Left hindlimb (tissue), 1 donor: Measurements from ENCODE around the gene USP17L19.
"Not testable (repeated sequence)": the region's sequence is repeated elsewhere in the genome, so short reads cannot be mapped to it uniquely, and the experiment has no call there.

Experiments used
- DNase-seq: peaks from one replicate; pipeline ENCODE4 v3.0.0-alpha.2; 2018

The USP17L19 gene, protein sequence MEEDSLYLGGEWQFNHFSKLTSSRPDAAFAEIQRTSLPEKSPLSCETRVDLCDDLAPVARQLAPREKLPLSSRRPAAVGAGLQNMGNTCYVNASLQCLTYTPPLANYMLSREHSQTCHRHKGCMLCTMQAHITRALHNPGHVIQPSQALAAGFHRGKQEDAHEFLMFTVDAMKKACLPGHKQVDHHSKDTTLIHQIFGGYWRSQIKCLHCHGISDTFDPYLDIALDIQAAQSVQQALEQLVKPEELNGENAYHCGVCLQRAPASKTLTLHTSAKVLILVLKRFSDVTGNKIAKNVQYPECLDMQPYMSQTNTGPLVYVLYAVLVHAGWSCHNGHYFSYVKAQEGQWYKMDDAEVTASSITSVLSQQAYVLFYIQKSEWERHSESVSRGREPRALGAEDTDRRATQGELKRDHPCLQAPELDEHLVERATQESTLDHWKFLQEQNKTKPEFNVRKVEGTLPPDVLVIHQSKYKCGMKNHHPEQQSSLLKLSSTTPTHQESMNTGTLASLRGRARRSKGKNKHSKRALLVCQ

DNA sequence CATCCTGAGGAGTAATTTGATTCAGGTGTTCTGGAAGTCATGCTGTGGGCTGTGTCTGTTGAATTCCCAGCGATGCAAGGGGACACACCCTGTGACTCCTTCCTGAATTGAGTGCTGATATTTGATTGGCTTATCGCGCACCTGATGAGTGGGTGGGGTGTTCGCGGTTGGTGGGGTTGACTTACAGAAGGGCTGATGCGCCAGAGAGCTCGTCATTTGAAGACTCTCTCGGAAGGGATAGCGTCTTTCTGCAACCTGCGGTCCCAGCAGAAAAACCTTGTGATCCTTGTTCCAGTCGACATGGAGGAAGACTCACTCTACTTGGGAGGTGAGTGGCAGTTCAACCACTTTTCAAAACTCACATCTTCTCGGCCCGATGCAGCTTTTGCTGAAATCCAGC lies at the start of gene USP17L19:
Gene USP17L19, plus strand, starts transcription at position 301 of the 400 bp plus-strand sequence. Its CDS starts 0 bp downstream, at position 301.
- DNase-seq, result not testable (repeated sequence)

DNA sequence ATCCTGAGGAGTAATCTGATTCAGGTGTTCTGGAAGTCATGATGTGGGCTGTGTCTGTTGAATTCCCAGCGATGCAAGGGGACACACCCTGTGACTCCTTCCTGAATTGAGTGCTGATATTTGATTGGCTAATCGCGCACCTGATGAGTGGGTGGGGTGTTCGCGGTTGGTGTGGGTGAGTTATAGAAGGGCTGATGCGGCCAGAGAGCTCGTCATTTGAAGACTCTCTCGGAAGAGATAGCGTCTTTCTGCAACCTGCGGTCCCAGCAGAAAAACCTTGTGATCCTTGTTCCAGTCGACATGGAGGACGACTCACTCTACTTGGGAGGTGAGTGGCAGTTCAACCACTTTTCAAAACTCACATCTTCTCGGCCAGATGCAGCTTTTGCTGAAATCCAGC lies 42.8 kb upstream of the USP17L19 start, which contains the start of gene USP17L10:
Gene USP17L10, plus strand, starts transcription at position 301 of the 400 bp plus-strand sequence. Its CDS starts 0 bp downstream, at position 301.
- not testable (repeated sequence) for DNase-seq

GRCh38 chr4:9214701-9215100 lies 38.5 kb upstream of the USP17L19 start:
- not testable (repeated sequence) for DNase-seq

DNA sequence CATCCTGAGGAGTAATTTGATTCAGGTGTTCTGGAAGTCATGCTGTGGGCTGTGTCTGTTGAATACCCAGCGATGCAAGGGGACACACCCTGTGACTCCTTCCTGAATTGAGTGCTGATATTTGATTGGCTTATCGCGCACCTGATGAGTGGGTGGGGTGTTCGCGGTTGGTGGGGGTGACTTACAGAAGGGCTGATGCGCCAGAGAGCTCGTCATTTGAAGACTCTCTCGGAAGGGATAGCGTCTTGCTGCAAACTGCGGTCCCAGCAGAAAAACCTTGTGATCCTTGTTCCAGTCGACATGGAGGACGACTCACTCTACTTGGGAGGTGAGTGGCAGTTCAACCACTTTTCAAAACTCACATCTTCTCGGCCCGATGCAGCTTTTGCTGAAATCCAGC lies 38.1 kb upstream of the USP17L19 start, which contains the start of gene USP17L11:
Gene USP17L11, plus strand, starts transcription at position 301 of the 400 bp plus-strand sequence. Its CDS starts 0 bp downstream, at position 301.
- not testable (repeated sequence) for DNase-seq

DNA sequence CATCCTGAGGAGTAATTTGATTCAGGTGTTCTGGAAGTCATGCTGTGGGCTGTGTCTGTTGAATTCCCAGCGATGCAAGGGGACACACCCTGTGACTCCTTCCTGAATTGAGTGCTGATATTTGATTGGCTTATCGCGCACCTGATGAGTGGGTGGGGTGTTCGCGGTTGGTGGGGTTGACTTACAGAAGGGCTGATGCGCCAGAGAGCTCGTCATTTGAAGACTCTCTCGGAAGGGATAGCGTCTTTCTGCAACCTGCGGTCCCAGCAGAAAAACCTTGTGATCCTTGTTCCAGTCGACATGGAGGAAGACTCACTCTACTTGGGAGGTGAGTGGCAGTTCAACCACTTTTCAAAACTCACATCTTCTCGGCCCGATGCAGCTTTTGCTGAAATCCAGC lies 33.3 kb upstream of the USP17L19 start, which contains the start of gene USP17L12:
Gene USP17L12, plus strand, starts transcription at position 301 of the 400 bp plus-strand sequence. Its CDS starts 0 bp downstream, at position 301.
- DNase-seq, result not testable (repeated sequence)

DNA sequence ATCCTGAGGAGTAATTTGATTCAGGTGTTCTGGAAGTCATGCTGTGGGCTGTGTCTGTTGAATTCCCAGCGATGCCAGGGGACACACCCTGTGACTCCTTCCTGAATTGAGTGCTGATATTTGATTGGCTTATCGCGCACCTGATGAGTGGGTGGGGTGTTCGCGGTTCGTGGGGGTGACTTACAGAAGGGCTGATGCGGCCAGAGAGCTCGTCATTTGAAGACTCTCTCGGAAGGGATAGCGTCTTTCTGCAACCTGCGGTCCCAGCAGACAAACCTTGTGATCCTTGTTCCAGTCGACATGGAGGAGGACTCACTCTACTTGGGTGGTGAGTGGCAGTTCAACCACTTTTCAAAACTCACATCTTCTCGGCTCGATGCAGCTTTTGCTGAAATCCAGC lies 28.6 kb upstream of the USP17L19 start, which contains the start of gene USP17L13:
Gene USP17L13, plus strand, starts transcription at position 301 of the 400 bp plus-strand sequence. Its CDS starts 0 bp downstream, at position 301.
- DNase-seq, result not testable (repeated sequence)

GRCh38 chr4:9230249-9230648 lies 22.9 kb upstream of the USP17L19 start:
- not testable (repeated sequence) for DNase-seq

DNA sequence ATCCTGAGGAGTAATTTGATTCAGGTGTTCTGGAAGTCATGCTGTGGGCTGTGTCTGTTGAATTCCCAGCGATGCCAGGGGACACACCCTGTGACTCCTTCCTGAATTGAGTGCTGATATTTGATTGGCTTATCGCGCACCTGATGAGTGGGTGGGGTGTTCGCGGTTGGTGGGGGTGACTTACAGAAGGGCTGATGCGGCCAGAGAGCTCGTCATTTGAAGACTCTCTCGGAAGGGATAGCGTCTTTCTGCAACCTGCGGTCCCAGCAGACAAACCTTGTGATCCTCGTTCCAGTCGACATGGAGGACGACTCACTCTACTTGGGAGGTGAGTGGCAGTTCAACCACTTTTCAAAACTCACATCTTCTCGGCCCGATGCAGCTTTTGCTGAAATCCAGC lies 19.1 kb upstream of the USP17L19 start, which contains the start of gene USP17L15:
Gene USP17L15, plus strand, starts transcription at position 301 of the 400 bp plus-strand sequence. Its CDS starts 0 bp downstream, at position 301.
- DNase-seq, result not testable (repeated sequence)

DNA sequence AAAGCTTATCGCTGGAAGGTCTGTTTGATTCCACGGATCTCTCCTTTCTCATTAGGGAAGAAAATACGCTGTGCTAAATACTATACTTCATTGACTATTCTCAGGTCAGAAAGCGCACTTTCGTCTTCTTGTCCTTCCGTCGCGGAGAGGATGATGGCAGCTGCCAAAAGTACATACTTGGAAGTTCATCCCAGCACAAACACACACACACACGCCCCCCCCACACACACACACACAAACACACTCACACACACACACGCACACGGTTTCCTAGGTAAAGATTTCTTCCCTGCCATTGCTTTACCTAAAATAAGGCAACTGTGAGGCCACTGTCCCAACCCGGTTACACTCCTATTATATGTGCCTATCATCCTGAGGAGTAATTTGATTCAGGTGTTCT lies 14.7 kb upstream of the USP17L19 start:
- not testable (repeated sequence) for DNase-seq

- not testable (repeated sequence) for DNase-seq
These were observed 9.6 kb upstream of the USP17L19 start, which contains the start of gene USP17L17 for GRCh38 chr4:9243579-9243978. USP17L17 (plus strand) TSS chr4:9243879; CDS start chr4:9243879, 0 bp downstream.

DNA sequence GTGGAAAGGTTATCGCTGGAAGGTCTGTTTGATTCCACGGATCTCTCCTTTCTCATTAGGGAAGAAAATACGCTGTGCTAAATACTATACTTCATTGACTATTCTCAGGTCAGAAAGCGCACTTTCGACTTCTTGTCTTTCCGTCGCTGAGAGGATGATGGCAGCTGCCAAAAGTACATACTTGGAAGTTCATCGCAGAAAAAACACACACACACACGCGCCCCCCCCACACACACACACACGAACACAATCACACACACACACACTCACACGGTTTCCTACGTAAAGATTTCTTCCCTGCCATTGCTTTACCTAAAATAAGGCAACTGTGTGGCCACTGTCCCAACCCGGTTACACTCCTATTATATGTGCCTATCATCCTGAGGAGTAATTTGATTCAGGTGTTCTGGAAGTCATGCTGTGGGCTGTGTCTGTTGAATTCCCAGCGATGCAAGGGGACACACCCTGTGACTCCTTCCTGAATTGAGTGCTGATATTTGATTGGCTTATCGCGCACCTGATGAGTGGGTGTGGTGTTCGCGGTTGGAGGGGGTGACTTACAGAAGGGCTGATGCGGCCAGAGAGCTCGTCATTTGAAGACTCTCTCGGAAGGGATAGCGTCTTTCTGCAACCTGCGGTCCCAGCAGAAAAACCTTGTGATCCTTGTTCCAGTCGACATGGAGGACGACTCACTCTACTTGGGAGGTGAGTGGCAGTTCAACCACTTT lies 5.1 kb upstream of the USP17L19 start, which contains the start of gene USP17L18:
Gene USP17L18, plus strand, starts transcription at position 678 of the 728 bp plus-strand sequence. Its CDS starts 0 bp downstream, at position 678.
- not testable (repeated sequence) for DNase-seq

GRCh38 chr4:9257824-9258223 lies 4.6 kb downstream of the USP17L19 start, which contains the start of gene USP17L20:
USP17L20 (plus strand) TSS chr4:9258124; CDS start chr4:9258124, 0 bp downstream.
- DNase-seq, result not testable (repeated sequence)

- not testable (repeated sequence) for DNase-seq
These were observed 9.4 kb downstream of the USP17L19 start, which contains the start of gene USP17L21 for GRCh38 chr4:9262572-9262971. USP17L21 (plus strand) TSS chr4:9262872; CDS start chr4:9262872, 0 bp downstream.

DNA sequence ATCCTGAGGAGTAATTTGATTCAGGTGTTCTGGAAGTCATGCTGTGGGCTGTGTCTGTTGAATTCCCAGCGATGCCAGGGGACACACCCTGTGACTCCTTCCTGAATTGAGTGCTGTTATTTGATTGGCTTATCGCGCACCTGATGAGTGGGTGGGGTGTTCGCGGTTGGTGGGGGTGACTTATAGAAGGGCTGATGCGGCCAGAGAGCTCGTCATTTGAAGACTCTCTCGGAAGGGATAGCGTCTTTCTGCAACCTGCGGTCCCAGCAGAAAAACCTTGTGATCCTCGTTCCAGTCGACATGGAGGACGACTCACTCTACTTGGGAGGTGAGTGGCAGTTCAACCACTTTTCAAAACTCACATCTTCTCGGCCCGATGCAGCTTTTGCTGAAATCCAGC lies 14.1 kb downstream of the USP17L19 start, which contains the start of gene USP17L22:
Gene USP17L22, plus strand, starts transcription at position 301 of the 400 bp plus-strand sequence. Its CDS starts 0 bp downstream, at position 301.
- not testable (repeated sequence) for DNase-seq

- not testable (repeated sequence) for DNase-seq
These were observed 18.5 kb downstream of the USP17L19 start for GRCh38 chr4:9271719-9272118.
